ENCODE results near the gene CALML4. TPM values are rescaled to one million over a fixed set of nuclear protein-coding genes. Genes with fewer than 3 reads are reported as not detected.

CALML4 gene
- total RNA-seq, 1 experiment from 2014 or later, result 12.6 TPM

GRCh38 chr15:68244235-68244634 lies 39.1 kb upstream of the CALML4 start:
- Histone ChIP-seq H3K27me3 (ENCODE audit: insufficient read depth, low read depth) (no peaks in the 10 kb centered on the region), H2AFZ (no peak overlapping the region), H3K4me1 (replicated peaks; ENCODE audit: insufficient read depth) (no peaks in the 10 kb centered on the region), H3K9me2 (ENCODE audit: insufficient read depth) (no peaks in the 10 kb centered on the region), H4K20me1 (ENCODE audit: insufficient read depth) (no peaks in the 10 kb centered on the region), H3K27ac (no peak overlapping the region), H3K79me2 (ENCODE audit: low read depth) (no peaks in the 10 kb centered on the region), H3F3A (ENCODE audit: insufficient read depth, low read depth) (no peaks in the 10 kb centered on the region), H3K4me2 (no peak overlapping the region), H3K9me3 (ENCODE audit: insufficient read depth, low read depth) (no peaks in the 10 kb centered on the region; the same call in 1 of the 2 replicates), H3K36me3 (ENCODE audit: low read depth) (no peaks in the 10 kb centered on the region), H3K4me3 (no peak overlapping the region)
- DNase-seq, result no peak
- ChIA-PET CTCF (no interaction called here), POLR2A (ENCODE audit: unreplicated experiment) (no interaction called here)
- no peak for TF ChIP-seq CTCF (conservative IDR thresholded peaks at IDR 0.05)
- TF ChIP-seq EZH2 (IDR thresholded peaks at IDR 0.05; ENCODE audit: low read depth), result no peak
- intact Hi-C loops (cut with micrococcal nuclease; ENCODE audit: unreplicated experiment), result no loop called here
- BruUV-seq (replicated peaks), result no TSS peak

- H3K79me2 ChIP-seq (ENCODE audit: low read depth), result no peaks in the 10 kb centered on the region
- H3F3A ChIP-seq (ENCODE audit: insufficient read depth, low read depth), result no peaks in the 10 kb centered on the region
- H3K4me2 ChIP-seq, result no peak overlapping the region
- no peaks in the 10 kb centered on the region for H3K36me3 ChIP-seq (ENCODE audit: low read depth)
- ChIA-PET CTCF (interaction anchor here (0.6 kb wide), 1 partner anchor 742 kb away, joined by 3 read pairs; no protein-coding TSS in a partner anchor), POLR2A (ENCODE audit: unreplicated experiment) (no interaction called here)
- H3K27me3 ChIP-seq (ENCODE audit: insufficient read depth, low read depth), result no peaks in the 10 kb centered on the region
- intact Hi-C loops (cut with micrococcal nuclease; ENCODE audit: unreplicated experiment), result no loop called here
- no peaks in the 10 kb centered on the region for H4K20me1 ChIP-seq (ENCODE audit: insufficient read depth)
- H3K4me1 ChIP-seq (replicated peaks; ENCODE audit: insufficient read depth), result no peaks in the 10 kb centered on the region
- H2AFZ ChIP-seq, result no peak overlapping the region
- BruUV-seq (replicated peaks), result no TSS peak
- DNase-seq, result no peak
- no peaks in the 10 kb centered on the region for H3K9me2 ChIP-seq (ENCODE audit: insufficient read depth)
- no peaks in the 10 kb centered on the region; the same call in 1 of the 2 replicates for H3K9me3 ChIP-seq (ENCODE audit: insufficient read depth, low read depth)
- TF ChIP-seq CTCF (conservative IDR thresholded peaks at IDR 0.05) (no peak), EZH2 (IDR thresholded peaks at IDR 0.05; ENCODE audit: low read depth) (no peak)
- no peak overlapping the region for H3K4me3 ChIP-seq
- no peak overlapping the region for H3K27ac ChIP-seq
These were observed 36.2 kb upstream of the CALML4 start for GRCh38 chr15:68241088-68241935.

- H3K4me3 ChIP-seq, result no peak overlapping the region
- H3K4me2 ChIP-seq, result no peak overlapping the region
- H3K27ac ChIP-seq, result no peak overlapping the region
- no peaks in the 10 kb centered on the region for H3K27me3 ChIP-seq (ENCODE audit: insufficient read depth, low read depth)
- POLR2A ChIA-PET (ENCODE audit: unreplicated experiment), result no interaction called here
- no peaks in the 10 kb centered on the region for H3K36me3 ChIP-seq (ENCODE audit: low read depth)
- no peaks in the 10 kb centered on the region for H3F3A ChIP-seq (ENCODE audit: insufficient read depth, low read depth)
- CTCF ChIA-PET, result no interaction called here
- TF ChIP-seq EZH2 (IDR thresholded peaks at IDR 0.05; ENCODE audit: low read depth) (no peak), CTCF (conservative IDR thresholded peaks at IDR 0.05) (no peak)
- no peaks in the 10 kb centered on the region; the same call in 1 of the 2 replicates for H3K4me1 ChIP-seq (replicated peaks; ENCODE audit: insufficient read depth)
- H3K9me2 ChIP-seq (ENCODE audit: insufficient read depth), result no peaks in the 10 kb centered on the region
- H3K79me2 ChIP-seq (ENCODE audit: low read depth), result no peaks in the 10 kb centered on the region
- intact Hi-C loops (cut with micrococcal nuclease; ENCODE audit: unreplicated experiment), result no loop called here
- H2AFZ ChIP-seq, result no peak overlapping the region
- H4K20me1 ChIP-seq (ENCODE audit: insufficient read depth), result no peaks in the 10 kb centered on the region
- BruUV-seq (replicated peaks), result no TSS peak
- H3K9me3 ChIP-seq (ENCODE audit: insufficient read depth, low read depth), result no peaks in the 10 kb centered on the region; the same call in 1 of the 2 replicates
- no peak for DNase-seq
These were observed 33.9 kb upstream of the CALML4 start for GRCh38 chr15:68239025-68239424.
